Hepatocyte (in vitro differentiated cells): ENCODE data around the gene KIF5A. TPM values are rescaled to one million over a fixed set of nuclear protein-coding genes. Genes with fewer than 3 reads are reported as not detected.
"Not testable (repeated sequence)": the region's sequence is repeated elsewhere in the genome, so short reads cannot be mapped to it uniquely, and the experiment has no call there.

Experiments used
- DNase-seq: peaks from one replicate; pipeline ENCODE4 v3.0.0-alpha.2; 2016; ENCODE audit warnings: low spot score
- H2AFZ ChIP-seq: fragments of 200-600 bp; sonication (generic); 2 replicates; pipeline ENCODE4 v1.6.0; 2016; ENCODE audit warnings: antibody characterized with exemption, mild to moderate bottlenecking
- H3K27ac ChIP-seq: fragments of 200-600 bp; sonication (generic); 2 replicates; pipeline ENCODE4 v1.5.1; 2016; ENCODE audit warnings: mild to moderate bottlenecking
- H3K27me3 ChIP-seq: fragments of 200-600 bp; sonication (generic); 2 replicates; pipeline ENCODE4 v1.6.1; 2016
- H3K36me3 ChIP-seq: fragments of 200-600 bp; sonication (generic); replicated peaks from 2 replicates; pipeline ENCODE4 v1.5.1; 2016; ENCODE audit warnings: low read depth; ENCODE audit not compliant: insufficient read depth
- H3K4me1 ChIP-seq: fragments of 200-600 bp; sonication (generic); 2 replicates; pipeline ENCODE4 v1.5.1; 2016; ENCODE audit warnings: mild to moderate bottlenecking, moderate library complexity; ENCODE audit not compliant: insufficient read depth
- H3K4me2 ChIP-seq: fragments of 200-600 bp; sonication (generic); 2 replicates; pipeline ENCODE4 v1.6.0; 2016
- H3K4me3 ChIP-seq: fragments of 200-600 bp; sonication (generic); 2 replicates; pipeline ENCODE4 v1.5.1; 2016; ENCODE audit warnings: mild to moderate bottlenecking
- H3K79me2 ChIP-seq: fragments of 200-600 bp; sonication (generic); 2 replicates; pipeline ENCODE4 v1.6.0; 2017; ENCODE audit warnings: mild to moderate bottlenecking
- H3K9me2 ChIP-seq: fragments of 200-600 bp; sonication (generic); replicated peaks from 2 replicates; pipeline ENCODE4 v1.6.0; 2017; ENCODE audit warnings: mild to moderate bottlenecking; ENCODE audit not compliant: insufficient read depth
- H3K9me3 ChIP-seq: fragments of 200-600 bp; sonication (generic); 2 replicates; pipeline ENCODE4 v1.5.1; 2016; ENCODE audit warnings: low read depth, mild to moderate bottlenecking
- H4K20me1 ChIP-seq: fragments of 200-600 bp; sonication (generic); 2 replicates; pipeline ENCODE4 v1.6.0; 2016; ENCODE audit warnings: mild to moderate bottlenecking; ENCODE audit not compliant: insufficient read depth, poor library complexity, severe bottlenecking
- CTCF ChIP-seq: fragments of 200-600 bp; sonication (generic); IDR thresholded peaks from 2 replicates; pipeline ENCODE4 v1.5.1; 2016; ENCODE audit warnings: antibody characterized with exemption, mild to moderate bottlenecking; ENCODE audit not compliant: poor library complexity
- EZH2 ChIP-seq: fragments of 200-600 bp; sonication (generic); IDR thresholded peaks from 2 replicates; pipeline ENCODE4 v1.6.1; 2016; ENCODE audit warnings: antibody characterized with exemption, mild to moderate bottlenecking, borderline replicate concordance
- EZH2phosphoT487 ChIP-seq: fragments of 200-600 bp; sonication (generic); IDR thresholded peaks from one replicate; pipeline ENCODE4 v1.6.1; 2018; ENCODE audit warnings: antibody characterized with exemption, mild to moderate bottlenecking, low read depth, moderate library complexity; ENCODE audit not compliant: unreplicated experiment, severe bottlenecking
- WGBS: methylation state at CpG from one replicate; pipeline ENCODE4 v1.1.6; 2016; ENCODE audit warnings: low lambda C conversion rate; ENCODE audit errors: missing lambda C conversion rate; 5-methylcytosine and 5-hydroxymethylcytosine counted together
- polyA plus RNA-seq: library from polyadenylated mRNA; unstranded; fragments of >200 nt; fragmentation: Nextera tagmentation; extraction: Ambion mirVana; gene quantifications from 2 replicates; pipeline ENCODE4 v1.2.1, GENCODE V29; 2016
- total RNA-seq: library from RNA; depleted of rRNA; stranded (reverse); fragments of >200 nt; gene quantifications from 2 replicates; pipeline ENCODE4 v1.2.3, GENCODE V29; 2014

KIF5A gene
- total and polyA plus RNA-seq, 2 experiments from 2014 or later, result 0.03 to 0.18 TPM

GRCh38 chr12:57513266-57513665 is 36.6 kb upstream of the KIF5A start:
- 94% methylated on average over 5 of the region's 5 CpGs for WGBS
- H3K4me2 ChIP-seq, result no peak overlapping the region
- H3K4me1 ChIP-seq, result no peaks in the 10 kb centered on the region
- peaks cover 10% of the 10 kb centered on the region for H3K79me2 ChIP-seq
- H3K36me3 ChIP-seq, result no peaks in the 10 kb centered on the region
- H3K27ac ChIP-seq, result no peak overlapping the region
- peaks cover 16% of the 10 kb centered on the region for H4K20me1 ChIP-seq
- TF ChIP-seq CTCF, result no peak
- no peak for TF ChIP-seq EZH2phosphoT487
- no peak for TF ChIP-seq EZH2
- H2AFZ ChIP-seq, result no peak overlapping the region
- H3K27me3 ChIP-seq, result no peaks in the 10 kb centered on the region
- DNase-seq, result no peak
- H3K9me2 ChIP-seq, result no peaks in the 10 kb centered on the region
- H3K4me3 ChIP-seq, result no peak overlapping the region
- no peaks in the 10 kb centered on the region for H3K9me3 ChIP-seq

- H3K4me3 ChIP-seq, H3K4me2 ChIP-seq, H3K36me3 ChIP-seq: not testable (repeated sequence)
Measured at GRCh38 chr12:57513677-57514076, 36.2 kb upstream of the KIF5A start.

GRCh38 chr12:57514246-57514645 is 35.6 kb upstream of the KIF5A start:
- not testable (repeated sequence) for H3K27ac ChIP-seq, H2AFZ ChIP-seq, DNase-seq, H3K4me2 ChIP-seq, H3K36me3 ChIP-seq, H3K9me2 ChIP-seq, H3K27me3 ChIP-seq, H3K4me1 ChIP-seq, H3K4me3 ChIP-seq, H3K9me3 ChIP-seq
- 97% methylated on average over 9 of the region's 9 CpGs for WGBS
- peaks cover 26% of the 10 kb centered on the region for H4K20me1 ChIP-seq
- H3K79me2 ChIP-seq, result peaks cover 20% of the 10 kb centered on the region

More at GRCh38 chr12:57513677-57514076, 36.2 kb upstream of the KIF5A start:
- 96% methylated on average over 6 of the region's 6 CpGs for WGBS
- DNase-seq, H3K27ac ChIP-seq, H2AFZ ChIP-seq, H3K4me1 ChIP-seq, H3K9me2 ChIP-seq, H3K27me3 ChIP-seq, H3K9me3 ChIP-seq: not testable (repeated sequence)
- Histone ChIP-seq H3K79me2 (peaks cover 14% of the 10 kb centered on the region), H4K20me1 (peaks cover 21% of the 10 kb centered on the region)

GRCh38 chr12:57514720-57515407 is 35.0 kb upstream of the KIF5A start:
- TF ChIP-seq CTCF, result no peak
- no peak for TF ChIP-seq EZH2phosphoT487
- TF ChIP-seq EZH2, result no peak
- Histone ChIP-seq H3K4me2 (no peak overlapping the region), H3K27ac (no peak overlapping the region), H3K36me3 (no peaks in the 10 kb centered on the region), H3K9me2 (no peaks in the 10 kb centered on the region), H3K27me3 (no peaks in the 10 kb centered on the region), H3K4me1 (no peaks in the 10 kb centered on the region), H3K4me3 (no peak overlapping the region), H4K20me1 (peaks cover 32% of the 10 kb centered on the region), H3K79me2 (peaks cover 26% of the 10 kb centered on the region), H3K9me3 (no peaks in the 10 kb centered on the region), H2AFZ (no peak overlapping the region)
- 91% methylated on average over 9 of the region's 9 CpGs for WGBS
- DNase-seq, result no peak
